ENCODE measurements around the gene SUCO. TPM values are rescaled to one million over a fixed set of nuclear protein-coding genes. Genes with fewer than 3 reads are reported as not detected.

The SUCO gene
- total RNA-seq: 10 to 100 TPM; 15.5 to 41.6 (median 25.1) TPM

DNA sequence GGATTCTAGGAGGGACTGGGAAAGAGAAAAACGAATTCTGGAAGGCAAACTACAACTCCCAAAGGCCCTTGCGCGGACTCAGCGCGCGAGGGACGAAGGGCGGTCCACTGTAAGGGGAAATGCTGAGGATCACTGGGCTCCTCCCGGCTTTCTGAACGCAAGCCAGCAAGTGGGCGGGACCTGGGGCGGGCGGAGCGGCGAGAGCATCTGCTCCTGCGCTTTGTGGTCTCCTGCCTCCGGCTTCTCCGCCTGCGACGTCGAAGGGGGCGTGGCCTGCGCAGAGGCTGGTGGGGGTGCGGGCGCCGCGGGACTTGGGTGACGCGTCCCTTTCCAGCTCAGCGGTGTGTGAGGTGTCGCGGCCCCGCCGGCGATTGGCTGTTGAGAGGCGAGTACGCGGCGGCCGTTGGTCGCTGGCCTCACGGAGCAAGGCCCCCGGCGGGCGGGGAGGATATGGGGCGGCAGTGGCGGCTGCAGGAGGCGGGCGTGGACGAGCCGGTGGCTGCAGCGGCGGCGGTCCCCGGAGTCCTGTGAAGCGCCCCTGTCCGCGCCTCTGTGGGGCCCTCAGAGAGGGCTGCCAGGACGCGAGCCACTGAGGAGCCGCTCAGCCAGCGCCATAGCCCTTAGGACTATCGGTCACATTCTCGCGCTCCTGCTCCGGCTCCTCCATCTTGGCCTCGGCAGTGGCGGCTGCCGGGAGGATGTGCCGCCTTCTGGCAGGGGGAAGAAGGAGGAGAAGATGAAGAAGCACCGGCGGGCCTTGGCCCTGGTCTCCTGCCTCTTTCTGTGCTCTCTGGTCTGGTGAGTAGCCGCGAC lies at the start of gene SUCO:
Gene SUCO, plus strand, starts transcription at position 451 of the 813 bp plus-strand sequence. Its CDS starts 286 bp downstream, at position 737.
- Histone ChIP-seq H3K27ac (peak within 1 kb of the TSS; percentile 91 to 99 (median 97)), H3K4me1 (peaks cover 13 to 47% (median 18%) of the 10 kb centered on the region in 3 donors), H3K27me3 (no peaks in the 10 kb centered on the region), H3K4me3 (peak within 1 kb of the TSS; percentile 66 to 99), H3K9me3 (no peaks in the 10 kb centered on the region), H3K36me3 (no peaks in the 10 kb centered on the region)
- TF ChIP-seq EP300 (IDR thresholded peaks at IDR 0.05): peak; percentile 20
- peak; percentile 92 for TF ChIP-seq POLR2AphosphoS5 (IDR thresholded peaks at IDR 0.05)
- peak; percentile 94 to 97 for TF ChIP-seq POLR2A (IDR thresholded peaks at IDR 0.05)
- TF ChIP-seq, protein P1, sequence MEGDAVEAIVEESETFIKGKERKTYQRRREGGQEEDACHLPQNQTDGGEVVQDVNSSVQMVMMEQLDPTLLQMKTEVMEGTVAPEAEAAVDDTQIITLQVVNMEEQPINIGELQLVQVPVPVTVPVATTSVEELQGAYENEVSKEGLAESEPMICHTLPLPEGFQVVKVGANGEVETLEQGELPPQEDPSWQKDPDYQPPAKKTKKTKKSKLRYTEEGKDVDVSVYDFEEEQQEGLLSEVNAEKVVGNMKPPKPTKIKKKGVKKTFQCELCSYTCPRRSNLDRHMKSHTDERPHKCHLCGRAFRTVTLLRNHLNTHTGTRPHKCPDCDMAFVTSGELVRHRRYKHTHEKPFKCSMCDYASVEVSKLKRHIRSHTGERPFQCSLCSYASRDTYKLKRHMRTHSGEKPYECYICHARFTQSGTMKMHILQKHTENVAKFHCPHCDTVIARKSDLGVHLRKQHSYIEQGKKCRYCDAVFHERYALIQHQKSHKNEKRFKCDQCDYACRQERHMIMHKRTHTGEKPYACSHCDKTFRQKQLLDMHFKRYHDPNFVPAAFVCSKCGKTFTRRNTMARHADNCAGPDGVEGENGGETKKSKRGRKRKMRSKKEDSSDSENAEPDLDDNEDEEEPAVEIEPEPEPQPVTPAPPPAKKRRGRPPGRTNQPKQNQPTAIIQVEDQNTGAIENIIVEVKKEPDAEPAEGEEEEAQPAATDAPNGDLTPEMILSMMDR (IDR thresholded peaks at IDR 0.05): peak in 2 of 4 experiments; percentile 2 to 23
- peak; percentile 97 for ATAC-seq
- WGBS, 2 donors (ENCODE audit: low coverage in 1 of 2): 0% methylated on average over 1 to 9 of the region's 74 CpGs

GRCh38 chr1:172483448-172483847 lies 49.5 kb upstream of the SUCO start:
- Histone ChIP-seq H3K27me3 (no peaks in the 10 kb centered on the region), H3K4me3 (no peak overlapping the region), H3K4me1 (peaks cover 0 to 10% (median 0%) of the 10 kb centered on the region in 3 donors), H3K9me3 (no peaks in the 10 kb centered on the region), H3K36me3 (no peaks in the 10 kb centered on the region), H3K27ac (no peak overlapping the region)
- TF ChIP-seq EP300 (IDR thresholded peaks at IDR 0.05): no peak
- TF ChIP-seq, protein P1 (IDR thresholded peaks at IDR 0.05): no peak
- no peak for TF ChIP-seq POLR2A (IDR thresholded peaks at IDR 0.05)
- no peak for TF ChIP-seq POLR2AphosphoS5 (IDR thresholded peaks at IDR 0.05)
- ATAC-seq: no peak

DNA sequence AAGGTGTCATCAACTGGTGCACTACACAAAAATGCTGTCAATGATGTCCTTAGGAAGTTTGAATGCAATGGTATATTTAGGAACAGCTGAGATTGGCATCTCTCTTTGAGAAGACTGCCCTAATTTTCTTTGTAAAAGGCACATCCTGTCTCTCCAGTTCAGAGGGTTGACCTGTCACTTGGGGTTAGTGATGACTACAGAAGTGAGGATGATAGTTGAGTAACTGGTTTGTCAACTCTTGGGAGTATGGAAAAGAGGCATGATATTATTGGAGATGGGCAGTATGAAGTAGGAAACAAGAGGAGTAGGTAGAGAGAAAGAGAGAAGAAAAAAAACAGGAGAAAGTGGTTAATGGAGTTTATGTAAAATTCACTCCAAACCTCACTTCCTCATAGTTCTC lies 48.7 kb upstream of the SUCO start:
- Histone ChIP-seq H3K27me3 (no peaks in the 10 kb centered on the region), H3K4me1 (peaks cover 0 to 10% (median 0%) of the 10 kb centered on the region in 3 donors), H3K4me3 (no peak overlapping the region), H3K27ac (no peak overlapping the region), H3K36me3 (no peaks in the 10 kb centered on the region), H3K9me3 (no peaks in the 10 kb centered on the region)
- TF ChIP-seq POLR2A (IDR thresholded peaks at IDR 0.05): no peak
- ATAC-seq: no peak

- Histone ChIP-seq H3K9me3 (no peaks in the 10 kb centered on the region), H3K4me3 (no peak overlapping the region), H3K27ac (no peak overlapping the region), H3K27me3 (peaks cover 4% of the 10 kb centered on the region), H3K36me3 (no peaks in the 10 kb centered on the region), H3K4me1 (no peaks in the 10 kb centered on the region)
- 74 to 78% methylated on average over 5 of the region's 5 CpGs for WGBS, 2 donors (ENCODE audit: low coverage in 1 of 2)
- TF ChIP-seq EP300 (IDR thresholded peaks at IDR 0.05) (no peak), POLR2A (IDR thresholded peaks at IDR 0.05) (no peak), POLR2AphosphoS5 (IDR thresholded peaks at IDR 0.05) (no peak)
- TF ChIP-seq, protein P1 (IDR thresholded peaks at IDR 0.05): no peak
- ATAC-seq: no peak
These were observed 47.3 kb upstream of the SUCO start for GRCh38 chr1:172485626-172486025.

- no peaks in the 10 kb centered on the region for H3K9me3 ChIP-seq
- H3K27me3 ChIP-seq: peaks cover 4% of the 10 kb centered on the region
- no peaks in the 10 kb centered on the region for H3K36me3 ChIP-seq
- TF ChIP-seq EP300 (IDR thresholded peaks at IDR 0.05) (no peak), POLR2AphosphoS5 (IDR thresholded peaks at IDR 0.05) (no peak), POLR2A (IDR thresholded peaks at IDR 0.05) (no peak)
- TF ChIP-seq, protein P1 (IDR thresholded peaks at IDR 0.05): no peak
- H3K4me1 ChIP-seq: no peaks in the 10 kb centered on the region
- H3K27ac ChIP-seq: no peak overlapping the region
- 51 to 81% methylated on average over 3 of the region's 3 CpGs for WGBS, 2 donors (ENCODE audit: low coverage in 1 of 2)
- no peak overlapping the region for H3K4me3 ChIP-seq
- no peak for ATAC-seq
These were observed 46.0 kb upstream of the SUCO start for GRCh38 chr1:172486805-172487454.

All from gastroesophageal sphincter (tissue), 4 donors.